Erythroblast (primary cell): ENCODE data around the gene WIZ.

ENCODE experiments used
- GATA1 ChIP-seq: IDR thresholded peaks from 2 replicates; pipeline ENCODE4 v1.6.1; 2011; ENCODE audit warnings: low read depth, mild to moderate bottlenecking, control low read depth, low read length, moderate library complexity
- POLR2A ChIP-seq: IDR thresholded peaks from 2 replicates; pipeline ENCODE4 v1.6.1; 2011; ENCODE audit warnings: mild to moderate bottlenecking, low read length

DNA sequence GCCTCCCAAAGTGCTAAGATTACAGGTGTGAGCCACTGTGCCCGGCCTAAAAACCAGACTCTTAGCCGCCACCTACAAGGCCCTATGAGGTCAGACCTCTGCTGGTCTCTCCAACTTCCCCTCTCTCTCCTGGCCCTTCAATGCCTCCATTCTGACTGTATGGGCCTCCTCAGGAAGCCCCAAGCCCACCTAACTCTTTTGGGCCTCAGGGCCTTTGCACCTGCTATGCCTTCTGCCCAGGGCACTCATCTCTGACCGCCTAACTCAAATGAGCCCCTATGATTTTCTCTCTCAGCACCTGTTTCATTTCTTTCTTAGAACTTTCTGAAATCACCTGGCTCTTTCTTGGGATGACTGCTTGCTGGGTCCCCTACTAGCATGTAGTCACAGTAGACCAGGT lies 6.4 kb downstream of the WIZ start:
- TF ChIP-seq POLR2A (no peak), GATA1 (no peak)
